CD4-positive, alpha-beta memory T cell (primary cell): ENCODE measurements around the gene ELMO1. TPM values are rescaled to one million over a fixed set of nuclear protein-coding genes. Genes with fewer than 3 reads are reported as not detected.
A peak's percentile ranks its signal among the peaks of the same experiment; 100 is the strongest.
"Not testable (repeated sequence)": the region's sequence is repeated elsewhere in the genome, so short reads cannot be mapped to it uniquely, and the experiment has no call there.

ENCODE experiments used
- CTCF ChIA-PET: fragments of 350-600 bp; sonication (Branson Sonifier 250); formaldehyde crosslinking; loops from one replicate; lab custom pipeline; 2021; ENCODE audit warnings: inconsistent platforms; ENCODE audit not compliant: partially characterized antibody; lab: Charles Lee
- POLR2A ChIA-PET: fragments of 350-600 bp; sonication (Branson Sonifier 250); formaldehyde crosslinking; loops from one replicate; lab custom pipeline; 2021; ENCODE audit not compliant: partially characterized antibody; lab: Charles Lee
- DNase-seq, 5 donors: peaks; one replicate each; pipeline versions ENCODE4 v3.0.0 to v3.0.0-alpha.2; 2020 to 2022; ENCODE audit warnings: mixed read lengths in 1 of 5
- H3K27ac ChIP-seq: one replicate; pipeline ENCODE4 v1.7.0; 2013; ENCODE audit warnings: low read depth, low read length
- H3K27me3 ChIP-seq: 2 replicates; pipeline ENCODE4 v1.7.0; 2013; ENCODE audit warnings: mild to moderate bottlenecking, low read length, moderate library complexity; ENCODE audit not compliant: insufficient read depth
- H3K36me3 ChIP-seq: 2 replicates; pipeline ENCODE4 v1.7.0; 2013; ENCODE audit warnings: mild to moderate bottlenecking, low read length, moderate library complexity; ENCODE audit not compliant: insufficient read depth
- H3K4me1 ChIP-seq: 2 replicates; pipeline ENCODE4 v1.7.0; 2013; ENCODE audit warnings: mild to moderate bottlenecking, low read length, moderate library complexity; ENCODE audit not compliant: insufficient read depth
- H3K4me3 ChIP-seq, 2 donors: one replicate each; pipeline ENCODE4 v1.7.0; 2013; ENCODE audit warnings: low read length in 2 of 2, mild to moderate bottlenecking in 1 of 2
- H3K9me3 ChIP-seq, 2 donors: one replicate each; pipeline ENCODE4 v1.7.0; 2013; ENCODE audit warnings: low read length in 2 of 2, control low read depth in 1 of 2; ENCODE audit not compliant: control insufficient read depth in 1 of 2
- H3K27ac Mint-ChIP-seq, 7 donors: one replicate each; pipeline ENCODE4 v1.8.0; 2020 to 2021; ENCODE audit warnings: mixed read lengths in 7 of 7, mild to moderate bottlenecking in 6 of 7, inconsistent platforms in 3 of 7, moderate library complexity in 3 of 7
- H3K27me3 Mint-ChIP-seq, 2 donors: one replicate each; pipeline ENCODE4 v1.8.0; 2020 to 2021; ENCODE audit warnings: mixed read lengths in 2 of 2
- H3K36me3 Mint-ChIP-seq, 2 donors: one replicate each; pipeline ENCODE4 v1.8.0; 2020 to 2021; ENCODE audit warnings: mixed read lengths in 2 of 2, inconsistent platforms in 1 of 2, mild to moderate bottlenecking in 1 of 2
- H3K4me1 Mint-ChIP-seq, 4 donors: one replicate each; pipeline ENCODE4 v1.8.0; 2020 to 2021; ENCODE audit warnings: mixed read lengths in 4 of 4, mild to moderate bottlenecking in 1 of 4
- H3K4me3 Mint-ChIP-seq, 8 donors: one replicate each; pipeline ENCODE4 v1.8.0; 2020 to 2021; ENCODE audit warnings: mixed read lengths in 8 of 8, mild to moderate bottlenecking in 7 of 8, moderate library complexity in 6 of 8, inconsistent platforms in 3 of 8
- H3K9me3 Mint-ChIP-seq, 8 donors: one replicate each; pipeline ENCODE4 v1.8.0; 2020 to 2021; ENCODE audit warnings: mixed read lengths in 8 of 8, mild to moderate bottlenecking in 5 of 8, inconsistent platforms in 3 of 8, moderate library complexity in 1 of 8
- intact Hi-C: fragments of 100-400 bp; cut with micrococcal nuclease; formaldehyde crosslinking; loops from one replicate; pipeline ENCODE4 v1.15.1; 2023
- polyA plus RNA-seq, 2 donors: library from polyadenylated mRNA; unstranded; fragments of 300-500 nt; fragmentation: Illumina TruSeq; gene quantifications; one replicate each; pipeline ENCODE4 v1.2.3, GENCODE V29; 2021
- total RNA-seq, 2 experiments: library from RNA; stranded (reverse); gene quantifications; one replicate each; pipeline ENCODE4 v1.2.3, GENCODE V29; 2021

ELMO1 gene
- total and polyA plus RNA-seq, 4 experiments from 2014 or later: 45.1 to 131 (median 111) TPM

- Mint-ChIP-seq H3K9me3 (peaks cover 9 to 41% (median 21%) of the 10 kb centered on the region in 8 donors), H3K4me3 (no peak overlapping the region), H3K36me3 (peaks cover 53 to 71% of the 10 kb centered on the region in 2 donors), H3K27ac (peak overlapping the region in 1 of 7 donors; percentile 25), H3K27me3 (no peaks in the 10 kb centered on the region), H3K4me1 (peaks cover 8 to 12% (median 9%) of the 10 kb centered on the region in 4 donors)
- intact Hi-C loops: no loop called here
- H3K36me3 ChIP-seq: no peaks in the 10 kb centered on the region
- no peak overlapping the region for H3K4me3 ChIP-seq
- CTCF ChIA-PET: interaction anchor here (1.4 kb wide), 1 partner anchor 39 kb away, joined by 4 read pairs; no protein-coding TSS in a partner anchor
- no peaks in the 10 kb centered on the region for H3K9me3 ChIP-seq
- POLR2A ChIA-PET: no interaction called here
- DNase-seq: no peak
- H3K4me1 ChIP-seq: no peaks in the 10 kb centered on the region
- H3K27ac ChIP-seq: no peak overlapping the region
- H3K27me3 ChIP-seq: no peaks in the 10 kb centered on the region
These were observed 305.7 kb downstream of the ELMO1 start for GRCh38 chr7:37142958-37143357.

DNA sequence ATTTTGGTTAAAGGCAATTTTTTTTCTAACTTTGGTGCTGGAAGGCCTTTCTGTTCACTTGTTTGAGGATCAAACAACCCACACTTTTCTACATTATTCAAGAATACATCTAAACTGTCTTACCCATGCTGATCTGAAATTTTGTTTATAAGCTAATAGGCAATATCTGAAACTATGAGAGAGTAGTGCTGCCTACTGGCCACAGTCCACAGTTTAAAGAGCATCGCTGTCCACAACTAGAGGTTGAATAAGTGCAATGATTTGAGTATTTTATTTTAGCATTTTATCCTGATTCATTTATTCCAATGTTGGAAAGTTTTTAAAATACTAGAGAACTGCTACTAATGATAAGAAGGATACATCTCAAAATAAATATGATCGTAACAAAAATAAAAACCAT, 306.9 kb downstream of the ELMO1 start:
- H3K4me3 ChIP-seq: no peak overlapping the region
- H3K9me3 ChIP-seq: no peaks in the 10 kb centered on the region
- no peak overlapping the region for H3K27ac Mint-ChIP-seq
- no peaks in the 10 kb centered on the region for H3K27me3 ChIP-seq
- H3K4me1 Mint-ChIP-seq: peaks cover 12 to 19% (median 17%) of the 10 kb centered on the region in 4 donors
- CTCF ChIA-PET: interaction anchor here (1.4 kb wide), 1 partner anchor 40 kb away, joined by 4 read pairs; no protein-coding TSS in a partner anchor
- no peaks in the 10 kb centered on the region for H3K4me1 ChIP-seq
- no peaks in the 10 kb centered on the region for H3K36me3 ChIP-seq
- DNase-seq: no peak
- POLR2A ChIA-PET: no interaction called here
- intact Hi-C loops: no loop called here
- no peak overlapping the region for H3K27ac ChIP-seq
- no peaks in the 10 kb centered on the region for H3K27me3 Mint-ChIP-seq
- H3K36me3 Mint-ChIP-seq: peaks cover 50 to 70% of the 10 kb centered on the region in 2 donors
- H3K9me3 Mint-ChIP-seq: peaks cover 9 to 41% (median 23%) of the 10 kb centered on the region in 8 donors
- no peak overlapping the region for H3K4me3 Mint-ChIP-seq

DNA sequence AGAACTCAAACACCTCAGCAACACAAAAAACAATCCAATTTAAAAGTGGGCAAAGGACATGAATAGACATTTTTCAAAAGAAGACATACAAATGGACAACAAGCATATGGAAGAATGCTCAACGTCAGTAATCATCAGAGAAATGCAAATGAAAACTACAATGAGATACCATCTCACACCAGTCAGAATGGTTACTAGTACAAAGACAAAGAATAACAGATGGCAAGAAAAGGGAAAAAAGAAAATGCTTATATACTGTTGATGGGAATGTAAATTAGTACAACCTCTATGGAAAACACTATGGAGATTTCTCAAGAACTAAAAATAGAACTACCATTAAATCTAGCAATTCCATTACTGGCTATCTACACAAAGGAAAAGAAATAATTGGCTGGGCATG, 314.8 kb downstream of the ELMO1 start:
- H3K27me3 ChIP-seq, H3K9me3 ChIP-seq, H3K4me3 Mint-ChIP-seq, H3K4me1 ChIP-seq, H3K27ac ChIP-seq, H3K27me3 Mint-ChIP-seq, H3K4me3 ChIP-seq, H3K9me3 Mint-ChIP-seq, intact Hi-C loops, DNase-seq, POLR2A ChIA-PET, CTCF ChIA-PET: not testable (repeated sequence)
- Mint-ChIP-seq H3K36me3 (peaks cover 74 to 83% of the 10 kb centered on the region in 2 donors), H3K27ac (peak overlapping the region in 2 of 7 donors; percentile 8 to 43), H3K4me1 (peaks cover 22 to 30% (median 26%) of the 10 kb centered on the region in 4 donors)
- H3K36me3 ChIP-seq: peaks cover 13% of the 10 kb centered on the region

DNA sequence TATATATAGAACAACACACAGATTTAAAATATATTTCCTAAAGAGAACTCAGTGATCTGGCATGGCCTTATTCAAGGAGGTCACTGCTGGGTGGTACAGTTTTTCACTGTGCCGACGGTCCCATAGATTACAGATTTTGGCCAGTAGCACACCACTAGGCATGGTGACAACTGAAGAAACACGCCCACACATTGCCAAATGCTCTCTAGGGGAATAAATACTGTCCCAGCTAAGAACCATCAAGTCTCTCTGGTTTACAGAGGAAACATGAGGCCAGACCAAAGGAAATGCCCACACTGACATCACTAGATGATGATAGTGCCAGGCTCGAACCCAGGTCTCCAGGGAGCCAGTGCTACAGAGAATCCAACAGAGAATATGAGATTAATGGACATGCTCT, 316.8 kb downstream of the ELMO1 start:
- intact Hi-C loops: no loop called here
- H3K27ac Mint-ChIP-seq: no peak overlapping the region
- H3K9me3 ChIP-seq: no peaks in the 10 kb centered on the region
- DNase-seq: no peak
- H3K27ac ChIP-seq: no peak overlapping the region
- H3K27me3 ChIP-seq: no peaks in the 10 kb centered on the region
- H3K4me1 Mint-ChIP-seq: peaks cover 9 to 25% (median 18%) of the 10 kb centered on the region in 4 donors
- H3K9me3 Mint-ChIP-seq: peaks cover 0 to 9% (median 2%) of the 10 kb centered on the region in 8 donors
- no peak overlapping the region for H3K4me3 Mint-ChIP-seq
- peaks cover 13% of the 10 kb centered on the region for H3K36me3 ChIP-seq
- no peak overlapping the region for H3K4me3 ChIP-seq
- H3K36me3 Mint-ChIP-seq: peaks cover 82 to 88% of the 10 kb centered on the region in 2 donors
- POLR2A ChIA-PET: no interaction called here
- no peaks in the 10 kb centered on the region for H3K27me3 Mint-ChIP-seq
- CTCF ChIA-PET: no interaction called here
- no peaks in the 10 kb centered on the region for H3K4me1 ChIP-seq

DNA sequence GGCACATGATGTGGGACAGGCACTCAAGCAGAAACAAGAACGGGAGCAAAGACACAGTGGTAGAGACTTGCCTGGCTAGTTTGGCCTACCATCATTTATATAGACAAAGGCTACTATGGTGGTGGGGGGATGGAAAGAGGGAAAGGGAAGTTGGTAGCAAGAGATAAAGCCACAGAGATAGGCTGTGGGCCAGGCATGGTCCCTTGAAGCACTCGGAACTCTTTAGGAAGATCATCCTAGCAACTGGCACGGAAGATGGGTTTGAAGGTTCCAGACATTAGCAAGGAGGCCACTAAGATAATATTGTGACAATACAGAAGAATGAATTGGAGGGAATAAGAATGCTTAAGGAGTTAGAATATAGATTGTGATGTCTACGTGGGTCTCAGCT, 319.6 kb downstream of the ELMO1 start:
- Histone ChIP-seq H3K27me3 (no peaks in the 10 kb centered on the region), H3K9me3 (no peaks in the 10 kb centered on the region), H3K4me3 (no peak overlapping the region), H3K4me1 (no peaks in the 10 kb centered on the region), H3K27ac (no peak overlapping the region), H3K36me3 (peaks cover 13% of the 10 kb centered on the region)
- Mint-ChIP-seq H3K27ac (peak overlapping the region in 5 of 7 donors; percentile 3 to 50 (median 19)), H3K27me3 (no peaks in the 10 kb centered on the region), H3K4me1 (peaks cover 5 to 18% (median 13%) of the 10 kb centered on the region in 4 donors), H3K9me3 (peaks cover 2 to 17% (median 6%) of the 10 kb centered on the region in 8 donors), H3K36me3 (peaks cover 83 to 86% of the 10 kb centered on the region in 2 donors), H3K4me3 (no peak overlapping the region)
- no peak for DNase-seq
- CTCF ChIA-PET: no interaction called here
- POLR2A ChIA-PET: no interaction called here
- intact Hi-C loops: no loop called here

GRCh38 chr7:37128327-37129034, 320.2 kb downstream of the ELMO1 start:
- Mint-ChIP-seq H3K36me3 (peaks cover 78 to 80% of the 10 kb centered on the region in 2 donors), H3K27me3 (no peaks in the 10 kb centered on the region), H3K9me3 (peaks cover 2 to 17% (median 6%) of the 10 kb centered on the region in 8 donors), H3K4me1 (peaks cover 9 to 20% (median 15%) of the 10 kb centered on the region in 4 donors), H3K4me3 (peak overlapping the region in 1 of 8 donors; percentile 29), H3K27ac (peak overlapping the region in 3 of 7 donors; percentile 3 to 31 (median 19))
- no peak overlapping the region for H3K4me3 ChIP-seq
- H3K36me3 ChIP-seq: peaks cover 13% of the 10 kb centered on the region
- no peaks in the 10 kb centered on the region for H3K4me1 ChIP-seq
- ChIA-PET POLR2A (no interaction called here), CTCF (no interaction called here)
- intact Hi-C loops: no loop called here
- DNase-seq: no peak
- H3K27ac ChIP-seq: no peak overlapping the region
- H3K9me3 ChIP-seq: no peaks in the 10 kb centered on the region
- H3K27me3 ChIP-seq: no peaks in the 10 kb centered on the region

DNA sequence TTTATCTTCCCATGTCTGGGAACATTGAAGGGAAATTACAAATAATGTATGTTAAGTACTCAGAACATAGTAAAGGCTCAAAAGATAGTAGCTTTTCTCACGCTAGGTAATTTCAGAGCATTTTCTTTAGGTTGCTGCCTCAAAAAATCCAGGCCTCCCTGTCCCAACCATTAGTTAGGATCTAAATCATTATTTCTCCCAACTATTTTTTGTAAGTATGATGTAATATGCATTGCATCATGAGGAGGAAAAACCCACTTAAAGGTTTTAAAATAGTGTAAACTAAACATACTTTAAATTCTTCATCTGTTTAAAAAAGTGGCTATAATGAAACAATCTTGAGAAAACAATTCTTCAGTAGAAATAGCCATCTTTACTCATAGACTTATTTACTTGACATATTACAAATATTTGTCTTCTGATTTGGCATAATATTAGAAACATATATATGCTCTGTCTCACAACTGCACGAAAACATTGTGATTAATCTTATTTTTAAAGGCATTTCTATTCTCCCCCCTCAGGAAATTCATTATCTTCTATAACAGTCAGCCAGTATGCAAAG, 329.3 kb downstream of the ELMO1 start:
- intact Hi-C loops: no loop called here
- H3K4me1 ChIP-seq: no peaks in the 10 kb centered on the region
- H3K4me3 ChIP-seq: no peak overlapping the region
- Mint-ChIP-seq H3K27me3 (no peaks in the 10 kb centered on the region), H3K4me1 (peaks cover 44 to 79% (median 58%) of the 10 kb centered on the region in 4 donors), H3K27ac (peak overlapping the region in 2 of 7 donors; percentile 16 to 29), H3K4me3 (no peak overlapping the region), H3K9me3 (peaks cover 0 to 4% (median 0%) of the 10 kb centered on the region in 8 donors), H3K36me3 (peaks cover 15 to 31% of the 10 kb centered on the region in 2 donors)
- DNase-seq: no peak
- H3K27me3 ChIP-seq: no peaks in the 10 kb centered on the region
- CTCF ChIA-PET: interaction anchor here (1.1 kb wide), 1 partner anchor 26 kb away, joined by 3 read pairs; no protein-coding TSS in a partner anchor
- H3K9me3 ChIP-seq: no peaks in the 10 kb centered on the region
- POLR2A ChIA-PET: no interaction called here
- no peaks in the 10 kb centered on the region for H3K36me3 ChIP-seq
- no peak overlapping the region for H3K27ac ChIP-seq
